HepG2 (cell line): Measurements from ENCODE around the gene UQCR11. TPM values are rescaled to one million over a fixed set of nuclear protein-coding genes. Genes with fewer than 3 reads are reported as not detected.

Experiments
- AFF4 ChIP-seq: sonication (generic); formaldehyde crosslinking; IDR thresholded peaks from 2 replicates; pipeline ENCODE4 v1.4.0; 2020; ENCODE audit warnings: missing genetic modification reagents
- DMTF1 ChIP-seq: sonication (generic); formaldehyde crosslinking; IDR thresholded peaks from 2 replicates; pipeline ENCODE4 v1.4.0; 2020; ENCODE audit warnings: mild to moderate bottlenecking, missing genetic modification reagents
- MED8 ChIP-seq: sonication (generic); formaldehyde crosslinking; IDR thresholded peaks from 2 replicates; pipeline ENCODE4 v1.8.1; 2023; ENCODE audit warnings: mild to moderate bottlenecking, missing genetic modification reagents; ENCODE audit not compliant: insufficient replicate concordance
- POGK ChIP-seq: sonication (generic); formaldehyde crosslinking; conservative IDR thresholded peaks from 2 replicates; pipeline ENCODE4 v1.8.0; 2022; ENCODE audit warnings: mild to moderate bottlenecking, moderate library complexity, missing genetic modification reagents
- POLR2AphosphoS5 ChIP-seq: IDR thresholded peaks from 2 replicates; pipeline ENCODE4 v1.6.1; 2012; ENCODE audit warnings: low read depth, low read length
- SIN3A ChIP-seq: IDR thresholded peaks from 2 replicates; pipeline ENCODE4 v1.6.1; 2011; ENCODE audit warnings: low read depth, mild to moderate bottlenecking, control low read depth, low read length, borderline replicate concordance
- SNRNP70 ChIP-seq: fragments of 200-400 bp; formaldehyde crosslinking; IDR thresholded peaks from 2 replicates; pipeline ENCODE4 v1.6.1; 2017; ENCODE audit warnings: mild to moderate bottlenecking, low read depth, low read length, moderate library complexity
- STAG1 ChIP-seq: sonication (generic); formaldehyde crosslinking; IDR thresholded peaks from 2 replicates; pipeline ENCODE4 v1.4.0; 2020; ENCODE audit warnings: missing genetic modification reagents
- YY1 ChIP-seq: IDR thresholded peaks from 2 replicates; pipeline ENCODE4 v1.6.1; 2011; ENCODE audit warnings: low read length, low read depth, moderate library complexity, mild to moderate bottlenecking; ENCODE audit not compliant: insufficient read depth, insufficient replicate concordance
- ZBTB44 ChIP-seq: sonication (generic); formaldehyde crosslinking; IDR thresholded peaks from 2 replicates; pipeline ENCODE4 v1.4.0; 2020; ENCODE audit warnings: missing genetic modification reagents
- ZNF17 ChIP-seq: sonication (generic); formaldehyde crosslinking; IDR thresholded peaks from 2 replicates; pipeline ENCODE4 v1.5.0; 2020; ENCODE audit warnings: mild to moderate bottlenecking, missing genetic modification reagents
- ZNF20 ChIP-seq: sonication (generic); formaldehyde crosslinking; IDR thresholded peaks from 2 replicates; pipeline ENCODE4 v1.4.0; 2020; ENCODE audit warnings: mild to moderate bottlenecking, moderate library complexity, missing genetic modification reagents
- ZNF317 ChIP-seq: sonication (generic); formaldehyde crosslinking; IDR thresholded peaks from 2 replicates; pipeline ENCODE4 v1.5.0; 2020; ENCODE audit warnings: mild to moderate bottlenecking, missing genetic modification reagents
- ZNF430 ChIP-seq: sonication (generic); formaldehyde crosslinking; IDR thresholded peaks from 2 replicates; pipeline ENCODE4 v1.9.0; 2021; ENCODE audit warnings: mild to moderate bottlenecking, missing genetic modification reagents
- ZNF605 ChIP-seq: sonication (generic); formaldehyde crosslinking; IDR thresholded peaks from 2 replicates; pipeline ENCODE4 v1.8.0; 2022; ENCODE audit warnings: mild to moderate bottlenecking, missing genetic modification reagents
- ZNF800 ChIP-seq: sonication (generic); formaldehyde crosslinking; IDR thresholded peaks from 2 replicates; pipeline ENCODE4 v1.4.0; 2020; ENCODE audit warnings: missing genetic modification reagents
- polyA plus RNA-seq, 8 experiments: library from polyadenylated mRNA; depleted of rRNA in 3 of 8; stranded (reverse) in 7 of 8; unstranded in 1 of 8; fragments of >200 nt; fragmentation: Illumina TruSeq in 4 of 8; extraction: Trizol in 4 of 8; gene quantifications; 2 replicates each; pipeline versions ENCODE4 v1.2.1 to v1.2.3, GENCODE V29; 2011 to 2016; ENCODE audit warnings: low read depth in 4 of 8, missing spikeins in 1 of 8, mixed read lengths in 1 of 8; ENCODE audit not compliant: insufficient read depth in 1 of 8
- total RNA-seq, 5 experiments: library from RNA; depleted of rRNA; stranded (reverse); fragments of >200 nt; fragmentation: Illumina TruSeq; extraction: Trizol; gene quantifications; 2 replicates each; pipeline ENCODE4 v1.2.3, GENCODE V29; 2016; ENCODE audit warnings: low read depth in 1 of 5

The UQCR11 gene
- total and polyA plus RNA-seq, 2 of the 13 experiments (the other 11 are each of a cell fraction or from before 2014, with no cell fraction given) = 125 to 214 TPM

- no peak for TF ChIP-seq AFF4 (CRISPR knock-in tag)
- peak; percentile 11 for TF ChIP-seq YY1
- TF ChIP-seq SNRNP70 = no peak
- no peak; the same call in 1 of the 2 replicates for TF ChIP-seq ZNF317 (CRISPR knock-in tag)
- peak; percentile 26 for TF ChIP-seq MED8
- peak; percentile 62; the same call in 1 of the 2 replicates for TF ChIP-seq POGK (CRISPR knock-in tag)
- no peak for TF ChIP-seq ZNF17 (CRISPR knock-in tag)
- TF ChIP-seq ZBTB44 (CRISPR knock-in tag) = no peak
- peak; percentile 23; the same call in 1 of the 2 replicates for TF ChIP-seq STAG1 (CRISPR knock-in tag)
- no peak for TF ChIP-seq ZNF800 (CRISPR knock-in tag)
- no peak for TF ChIP-seq ZNF430
- TF ChIP-seq DMTF1 (CRISPR knock-in tag) = no peak
- 0 out of 2 replicates have a peak, but pooled peaks have one; percentile 51 for TF ChIP-seq ZNF605 (CRISPR knock-in tag)
- TF ChIP-seq ZNF20 (CRISPR knock-in tag) = no peak
- TF ChIP-seq POLR2AphosphoS5 = peak; percentile 58; the same call in 1 of the 2 replicates
- TF ChIP-seq SIN3A = peak; percentile 42; the same call in 1 of the 2 replicates
These were observed 14.4 kb downstream of the UQCR11 start (continued) for GRCh38 chr19:1590641-1591397.
